Lung microvascular endothelial cell (primary cell): ENCODE measurements around the gene EZH1. TPM values are rescaled to one million over a fixed set of nuclear protein-coding genes. Genes with fewer than 3 reads are reported as not detected.

Source experiments
- DNase-seq, 2 donors: peaks; one replicate each; pipeline versions ENCODE4 v3.0.0 to v3.0.0-alpha.2; 2010; ENCODE audit warnings: low read depth in 2 of 2
- total RNA-seq: library from RNA; depleted of rRNA; stranded (reverse); fragments of >200 nt; gene quantifications from 2 replicates; pipeline ENCODE4 v1.2.1, GENCODE V29; 2014

The EZH1 gene
- total RNA-seq, result 6.3 and 13.5 TPM in 2 replicates

DNA sequence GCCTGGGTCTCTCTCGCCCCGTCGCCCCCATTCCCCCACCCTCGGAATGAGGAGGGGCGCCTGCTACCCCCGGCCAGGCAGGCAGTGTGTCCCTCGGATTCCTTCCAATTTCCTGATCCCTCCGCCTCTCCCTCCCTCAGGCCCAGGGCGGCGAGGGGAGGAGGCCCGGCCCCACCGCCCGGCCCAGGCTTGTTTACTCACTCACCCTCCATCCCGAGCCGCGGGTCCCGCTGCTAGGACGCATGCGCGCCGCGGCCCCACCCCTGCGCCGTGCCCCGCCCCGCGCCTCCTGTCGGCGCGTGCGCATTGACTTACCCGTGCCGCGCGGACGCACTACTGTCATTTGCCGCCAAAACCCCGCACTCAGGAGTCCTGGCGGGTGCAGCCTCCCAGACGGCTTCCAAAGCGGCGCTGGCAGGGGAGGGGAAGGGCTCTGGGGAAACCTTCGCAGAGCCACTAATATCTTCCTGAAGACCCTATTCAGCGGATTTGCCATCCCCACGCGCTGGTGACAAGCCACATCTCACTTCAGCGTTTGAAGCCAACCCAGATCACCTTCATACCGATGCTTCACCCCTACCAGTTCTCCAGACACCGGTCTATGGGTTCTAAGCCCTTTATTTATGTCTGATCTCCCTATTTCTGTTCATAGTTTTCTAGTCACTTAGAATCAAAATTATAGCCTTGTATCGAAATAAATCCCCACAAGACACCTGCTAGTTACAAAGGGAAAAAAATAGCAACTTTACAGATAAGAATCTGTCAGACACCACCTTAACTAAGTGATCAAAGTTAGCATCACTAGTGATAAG lies at the start of gene EZH1:
EZH1 (minus strand) TSS at position 235 of the 812 bp plus-strand sequence. CDS start 16,099 bp downstream, outside the sequence.
- DNase-seq, result peak; percentile 93 to 96

GRCh38 chr17:42792545-42792944 lies 47.7 kb upstream of the EZH1 start:
- DNase-seq, result no peak

DNA sequence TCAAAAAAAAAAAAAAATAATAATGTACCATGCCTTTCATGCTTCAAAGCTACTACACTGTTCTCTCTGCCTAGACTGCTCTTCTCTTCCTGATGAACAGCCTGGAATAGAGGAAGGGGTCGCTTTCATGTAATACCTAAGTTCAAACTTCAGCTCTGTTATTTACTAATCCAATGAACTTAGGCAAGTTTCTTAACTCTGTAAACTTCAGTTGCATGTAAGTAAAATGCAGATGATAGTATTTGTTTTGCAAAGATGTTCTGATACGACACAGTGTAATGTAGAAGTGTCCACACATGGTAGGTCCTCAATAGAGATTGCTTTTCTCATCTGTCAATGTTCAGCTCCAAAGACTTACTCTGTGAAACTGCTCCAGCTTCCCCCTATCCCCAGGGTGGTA lies 47.1 kb upstream of the EZH1 start:
- no peak for DNase-seq

GRCh38 chr17:42787266-42787665 lies 42.4 kb upstream of the EZH1 start:
- no peak for DNase-seq

- DNase-seq, result no peak
Measured at GRCh38 chr17:42784811-42785592, 40.2 kb upstream of the EZH1 start.

GRCh38 chr17:42784409-42784808 lies 39.6 kb upstream of the EZH1 start:
- DNase-seq, result peak; percentile 36 to 43

DNA sequence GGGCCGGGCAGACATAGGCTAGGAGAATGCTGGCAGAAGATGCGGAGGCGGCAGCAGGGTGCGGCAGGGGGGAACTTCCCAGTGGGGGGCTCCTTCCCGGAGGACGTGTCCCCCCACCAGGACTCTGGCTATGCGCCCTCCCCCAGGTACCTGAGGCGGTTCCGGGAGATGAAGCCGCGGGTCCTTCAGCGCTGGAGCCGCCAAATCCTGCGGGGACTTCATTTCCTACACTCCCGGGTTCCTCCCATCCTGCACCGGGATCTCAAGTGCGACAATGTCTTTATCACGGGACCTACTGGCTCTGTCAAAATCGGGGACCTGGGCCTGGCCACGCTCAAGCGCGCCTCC lies 38.9 kb upstream of the EZH1 start:
- no peak for DNase-seq

DNA sequence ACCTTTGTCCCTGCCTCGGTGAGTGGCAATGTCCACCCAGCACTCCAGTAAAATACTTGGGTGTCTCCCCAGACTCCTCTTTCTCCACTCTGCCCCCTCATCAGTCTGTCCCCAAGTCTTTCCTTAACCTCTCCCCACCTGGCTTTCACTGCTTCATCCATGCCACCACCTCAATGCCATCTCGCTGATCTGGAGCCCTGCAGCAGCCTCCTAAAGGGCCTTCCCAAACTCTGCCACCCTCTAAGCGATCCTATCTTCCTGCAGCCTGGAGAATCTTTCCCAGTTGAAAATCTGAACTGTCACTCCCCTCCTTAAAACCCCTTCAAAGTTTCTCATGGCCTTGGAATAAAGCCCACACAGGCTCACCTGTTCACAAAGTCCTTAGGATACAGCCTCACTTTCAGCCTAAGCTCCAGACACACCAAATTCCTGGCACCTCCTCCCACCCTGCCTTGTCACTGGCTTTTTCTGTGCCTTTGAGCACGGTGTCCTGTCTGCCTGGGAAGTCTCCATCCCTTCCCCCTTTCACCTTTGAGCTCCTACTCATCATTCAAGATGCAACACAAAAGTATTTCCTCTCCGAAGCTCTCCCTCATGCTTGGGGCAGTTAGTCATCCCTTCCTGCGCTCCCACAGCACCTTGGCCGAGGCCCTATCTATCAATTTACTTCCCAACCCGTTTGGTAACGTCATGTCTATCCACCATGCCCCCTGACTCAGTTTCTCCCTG lies 38.4 kb upstream of the EZH1 start:
- peak in 1 of 2 donors; percentile 88 for DNase-seq

GRCh38 chr17:42782166-42783061 lies 37.6 kb upstream of the EZH1 start:
- peak in 1 of 2 donors; percentile 19 for DNase-seq

- DNase-seq, result no peak
Measured at GRCh38 chr17:42781639-42782165, 36.9 kb upstream of the EZH1 start.

DNA sequence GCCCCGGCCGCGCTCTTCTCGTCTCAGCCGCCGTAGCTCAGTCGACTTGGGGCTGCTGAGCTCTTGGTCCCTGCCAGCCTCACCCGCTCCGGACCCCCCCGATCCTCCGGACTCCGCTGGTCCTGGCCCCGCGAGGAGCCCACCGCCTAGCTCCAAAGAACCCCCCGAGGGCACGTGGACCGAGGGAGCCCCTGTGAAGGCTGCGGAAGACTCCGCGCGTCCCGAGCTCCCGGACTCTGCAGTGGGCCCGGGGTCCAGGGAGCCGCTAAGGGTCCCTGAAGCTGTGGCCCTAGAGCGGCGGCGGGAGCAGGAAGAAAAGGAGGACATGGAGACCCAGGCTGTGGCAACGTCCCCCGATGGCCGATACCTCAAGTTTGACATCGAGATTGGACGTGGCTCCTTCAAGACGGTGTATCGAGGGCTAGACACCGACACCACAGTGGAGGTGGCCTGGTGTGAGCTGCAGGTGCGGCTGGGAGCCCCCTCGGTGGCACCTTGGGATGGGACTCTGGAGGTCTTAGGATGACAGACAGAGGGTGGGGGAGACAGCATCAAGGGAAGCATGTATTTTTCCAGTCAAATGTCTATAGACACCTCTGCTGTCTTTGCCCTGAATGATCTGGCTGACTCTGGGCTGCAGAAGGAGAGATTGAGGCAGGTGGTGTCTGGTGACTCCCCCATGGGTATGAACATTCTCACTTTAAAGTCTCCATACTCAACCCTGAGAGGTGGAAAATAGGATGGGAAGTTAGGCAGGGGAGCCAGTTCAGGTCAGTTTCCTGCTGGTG lies 36.2 kb upstream of the EZH1 start:
- peak in 1 of 2 donors; percentile 11 for DNase-seq

DNA sequence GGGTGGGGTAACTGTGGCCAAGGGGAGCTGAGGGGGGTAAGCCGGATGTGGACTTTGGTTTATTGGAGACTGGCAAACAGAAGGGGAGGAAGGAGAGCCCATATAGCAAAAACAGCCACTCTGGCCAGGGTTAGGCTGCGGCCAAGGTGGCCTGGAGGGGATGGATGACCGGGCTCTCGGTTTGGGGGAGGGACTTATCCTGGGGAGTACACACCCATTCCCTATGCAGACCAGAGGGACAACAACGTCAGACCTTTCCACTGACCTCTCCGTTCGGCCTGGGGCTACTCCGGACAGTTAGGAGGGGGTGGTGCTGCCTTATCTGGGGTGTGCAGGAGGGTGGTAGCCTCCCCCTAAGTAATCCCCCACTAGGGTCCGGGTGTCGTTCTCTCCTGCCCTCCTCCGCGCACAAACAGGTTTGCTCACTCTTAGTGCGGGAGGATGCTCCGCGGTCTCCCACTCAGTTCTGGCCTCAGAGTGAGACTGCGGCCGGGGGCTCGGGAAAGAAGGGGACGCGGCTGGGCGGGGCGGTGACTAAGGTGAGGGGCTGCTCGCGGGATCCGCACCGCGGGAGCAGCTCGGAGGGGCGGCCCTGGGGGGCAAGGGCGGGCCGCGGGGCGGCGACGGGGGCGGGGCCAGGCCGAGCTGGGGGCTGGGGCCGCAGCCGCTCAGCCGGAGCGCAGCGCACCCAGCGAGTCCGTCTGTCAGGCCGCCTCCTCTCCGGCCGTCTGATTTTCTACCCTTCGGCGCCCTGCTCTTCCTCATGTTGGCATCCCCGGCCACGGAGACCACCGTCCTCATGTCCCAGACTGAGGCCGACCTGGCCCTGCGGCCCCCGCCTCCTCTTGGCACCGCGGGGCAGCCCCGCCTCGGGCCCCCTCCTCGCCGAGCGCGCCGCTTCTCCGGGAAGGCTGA lies 35.4 kb upstream of the EZH1 start, which contains the start of gene WNK4:
WNK4 (plus strand) TSS at position 675 of the 915 bp plus-strand sequence; CDS start at position 764, 89 bp downstream.
- DNase-seq, result peak; percentile 49 to 55

- DNase-seq, result no peak
Measured at GRCh38 chr17:42779304-42779935, 34.6 kb upstream of the EZH1 start.

DNA sequence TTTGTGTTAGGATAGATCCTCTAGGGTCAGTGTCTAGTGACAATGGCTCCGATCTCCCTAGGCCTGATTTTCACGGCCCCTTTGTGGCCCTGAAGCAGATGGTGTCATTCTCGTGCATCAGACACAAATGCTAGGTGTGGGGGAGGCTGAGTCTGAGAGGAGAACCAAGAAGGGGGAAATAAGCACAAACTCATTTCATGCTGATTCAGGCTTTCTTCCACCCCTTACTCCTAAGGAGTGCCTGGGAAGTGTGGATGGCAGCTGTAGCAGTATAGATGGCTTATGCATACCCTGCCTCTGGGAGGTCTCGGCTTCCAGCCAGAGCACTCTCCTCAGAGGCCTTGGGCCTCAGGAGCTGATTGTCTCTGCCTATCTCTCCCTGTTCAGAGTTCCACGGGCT lies 33.7 kb upstream of the EZH1 start:
- no peak for DNase-seq

- DNase-seq, result peak; percentile 62 to 67
Measured at GRCh38 chr17:42775534-42776098, 30.8 kb upstream of the EZH1 start.

GRCh38 chr17:42774066-42774745 lies 29.4 kb upstream of the EZH1 start:
- peak; percentile 54 to 57 for DNase-seq
